Astrocyte of the hippocampus (primary cell): Measurements from ENCODE around the gene ZBTB25.

Experiments used
- DNase-seq: peaks from one replicate; pipeline ENCODE4 v3.0.0; 2011; ENCODE audit warnings: low read depth, low spot score

ZBTB25 gene

GRCh38 chr14:64515053-64515452 is 11.4 kb upstream of the ZBTB25 start:
- DNase-seq: no peak

- DNase-seq: no peak
Measured at GRCh38 chr14:64513271-64513670, 9.6 kb upstream of the ZBTB25 start.

- peak; percentile 80 for DNase-seq
Measured at GRCh38 chr14:64510825-64511671, 7.4 kb upstream of the ZBTB25 start.

- no peak for DNase-seq
Measured at GRCh38 chr14:64509036-64509435, 5.4 kb upstream of the ZBTB25 start.

GRCh38 chr14:64508215-64508776 is 4.7 kb upstream of the ZBTB25 start:
- no peak for DNase-seq

GRCh38 chr14:64507376-64508156 is 3.9 kb upstream of the ZBTB25 start:
- peak; percentile 32 for DNase-seq

- no peak for DNase-seq
Measured at GRCh38 chr14:64506721-64507120, 3.1 kb upstream of the ZBTB25 start.

GRCh38 chr14:64504897-64505794 is 1.5 kb upstream of the ZBTB25 start:
- peak; percentile 94 for DNase-seq

GRCh38 chr14:64504310-64504896 is 765 bp upstream of the ZBTB25 start, which contains the start of gene ZBTB1:
Gene ZBTB1, plus strand, starts transcription at chr14:64504770. Its CDS starts 16,735 bp downstream, at chr14:64521505.
- peak; percentile 92 for DNase-seq

- DNase-seq: peak; percentile 46
Measured at GRCh38 chr14:64502887-64503433, 678 bp downstream of the ZBTB25 start.

GRCh38 chr14:64502456-64502855 is 1.2 kb downstream of the ZBTB25 start:
- no peak for DNase-seq

GRCh38 chr14:64501411-64502171 is 2.0 kb downstream of the ZBTB25 start:
- DNase-seq: peak; percentile 60

- no peak for DNase-seq
Measured at GRCh38 chr14:64500088-64500487, 3.5 kb downstream of the ZBTB25 start.

GRCh38 chr14:64496764-64497163 is 6.9 kb downstream of the ZBTB25 start:
- DNase-seq: no peak

GRCh38 chr14:64495252-64495651 is 8.4 kb downstream of the ZBTB25 start:
- no peak for DNase-seq

GRCh38 chr14:64493455-64493854 is 10.2 kb downstream of the ZBTB25 start:
- no peak for DNase-seq

GRCh38 chr14:64491637-64492036 is 12.0 kb downstream of the ZBTB25 start:
- no peak for DNase-seq

- no peak for DNase-seq
Measured at GRCh38 chr14:64488590-64489099, 15.0 kb downstream of the ZBTB25 start.

GRCh38 chr14:64478634-64479250 is 24.9 kb downstream of the ZBTB25 start:
- peak; percentile 46 for DNase-seq
